HG03196 (cell line): ENCODE results near the gene TMEM163.

ENCODE experiments used
- ATAC-seq: cut with Tn5 transposase; IDR thresholded peaks from one replicate; pipeline ENCODE4 v1.9.1; 2021; ENCODE audit not compliant: unreplicated experiment

TMEM163 gene

GRCh38 chr2:134443814-134444480 is 274.9 kb downstream of the TMEM163 start:
- ATAC-seq, result no peak

- ATAC-seq, result no peak
Observed at GRCh38 chr2:134441153-134441863, 277.5 kb downstream of the TMEM163 start.

- ATAC-seq, result no peak
Observed at GRCh38 chr2:134440336-134440909, 278.4 kb downstream of the TMEM163 start.

- ATAC-seq, result no peak
Observed at GRCh38 chr2:134438371-134438770, 280.4 kb downstream of the TMEM163 start.

GRCh38 chr2:134436706-134437105 is 282.1 kb downstream of the TMEM163 start:
- ATAC-seq, result no peak

GRCh38 chr2:134435936-134436335 is 282.9 kb downstream of the TMEM163 start:
- no peak for ATAC-seq

GRCh38 chr2:134435505-134435904 is 283.3 kb downstream of the TMEM163 start:
- ATAC-seq, result no peak

GRCh38 chr2:134433979-134434378 is 284.8 kb downstream of the TMEM163 start:
- no peak for ATAC-seq

- no peak for ATAC-seq
Observed at GRCh38 chr2:134433469-134433868, 285.3 kb downstream of the TMEM163 start.

- no peak for ATAC-seq
Observed at GRCh38 chr2:134432435-134432883, 286.3 kb downstream of the TMEM163 start.

GRCh38 chr2:134431838-134432434 is 286.9 kb downstream of the TMEM163 start:
- ATAC-seq, result no peak

GRCh38 chr2:134429886-134430285 is 288.9 kb downstream of the TMEM163 start:
- no peak for ATAC-seq

- no peak for ATAC-seq
Observed at GRCh38 chr2:134426721-134427120, 292.1 kb downstream of the TMEM163 start.

- no peak for ATAC-seq
Observed at GRCh38 chr2:134425724-134426496, 292.9 kb downstream of the TMEM163 start.

GRCh38 chr2:134421556-134422328 is 297.1 kb downstream of the TMEM163 start:
- ATAC-seq, result no peak

GRCh38 chr2:134420920-134421319 is 297.9 kb downstream of the TMEM163 start:
- no peak for ATAC-seq

- ATAC-seq, result no peak
Observed at GRCh38 chr2:134420259-134420658, 298.5 kb downstream of the TMEM163 start.

GRCh38 chr2:134417968-134418582 is 300.7 kb downstream of the TMEM163 start:
- ATAC-seq, result no peak

- ATAC-seq, result no peak
Observed at GRCh38 chr2:134416637-134417036, 302.2 kb downstream of the TMEM163 start.

- no peak for ATAC-seq
Observed at GRCh38 chr2:134416018-134416417, 302.8 kb downstream of the TMEM163 start.
